Measurements from ENCODE around the gene SLC2A10. TPM values are rescaled to one million over a fixed set of nuclear protein-coding genes. Genes with fewer than 3 reads are reported as not detected.

The SLC2A10 gene
- total RNA-seq, 4 donors from 2014 or later = 3.1 to 6.7 (median 5.4) TPM

- intact Hi-C loops (cut with DNase I) = loop anchor here (10.0 kb wide), 1 partner anchor 386 kb away; no protein-coding TSS in a partner anchor
- DNase-seq = no peak
- Histone ChIP-seq H3K27me3 (peaks cover 0 to 6% (median 0%) of the 10 kb centered on the region in 4 donors), H3K4me3 (no peak overlapping the region), H3K27ac (no peak overlapping the region), H3K4me1 (peaks cover 0 to 8% (median 0%) of the 10 kb centered on the region in 3 donors), H3K36me3 (no peaks in the 10 kb centered on the region), H3K9me3 (no peaks in the 10 kb centered on the region)
- WGBS, 2 donors = 68 to 79% methylated on average over 5 to 6 of the region's 6 CpGs
- no peak for TF ChIP-seq CTCF (IDR thresholded peaks at IDR 0.05)
- TF ChIP-seq POLR2A (IDR thresholded peaks at IDR 0.05) = no peak
These were observed 49.6 kb downstream of the SLC2A10 start for GRCh38 chr20:46758929-46759669.

GRCh38 chr20:46761566-46761965 is 52.1 kb downstream of the SLC2A10 start:
- H3K36me3 ChIP-seq = no peaks in the 10 kb centered on the region
- H3K27ac ChIP-seq = no peak overlapping the region
- TF ChIP-seq POLR2A (IDR thresholded peaks at IDR 0.05) (no peak), CTCF (IDR thresholded peaks at IDR 0.05) (no peak)
- H3K4me3 ChIP-seq = no peak overlapping the region
- peaks cover 0 to 8% (median 0%) of the 10 kb centered on the region in 3 donors for H3K4me1 ChIP-seq
- DNase-seq = no peak
- intact Hi-C loops (cut with DNase I) = no loop called here
- H3K9me3 ChIP-seq = no peaks in the 10 kb centered on the region
- 88 to 90% methylated on average over 2 to 3 of the region's 9 CpGs for WGBS, 2 donors
- peaks cover 0 to 6% (median 0%) of the 10 kb centered on the region in 4 donors for H3K27me3 ChIP-seq

GRCh38 chr20:46764068-46764467 is 54.6 kb downstream of the SLC2A10 start:
- TF ChIP-seq POLR2A (IDR thresholded peaks at IDR 0.05) (no peak), CTCF (IDR thresholded peaks at IDR 0.05) (no peak)
- 93% methylated on average over 4 of the region's 4 CpGs; no CpG with 5 or more reads in 1 of the 2 donors for WGBS, 2 donors
- Histone ChIP-seq H3K27me3 (peaks cover 0 to 6% (median 0%) of the 10 kb centered on the region in 4 donors), H3K27ac (no peak overlapping the region), H3K4me1 (no peaks in the 10 kb centered on the region), H3K36me3 (no peaks in the 10 kb centered on the region), H3K9me3 (no peaks in the 10 kb centered on the region), H3K4me3 (no peak overlapping the region)
- DNase-seq = no peak
- intact Hi-C loops (cut with DNase I) = no loop called here

- H3K36me3 ChIP-seq = no peaks in the 10 kb centered on the region
- 62 to 64% methylated on average over 9 to 10 of the region's 13 CpGs for WGBS, 2 donors
- no peaks in the 10 kb centered on the region for H3K4me1 ChIP-seq
- DNase-seq = no peak
- no peak overlapping the region for H3K4me3 ChIP-seq
- intact Hi-C loops (cut with DNase I) = no loop called here
- no peak for TF ChIP-seq POLR2A (IDR thresholded peaks at IDR 0.05)
- TF ChIP-seq CTCF (IDR thresholded peaks at IDR 0.05) = no peak
- no peak overlapping the region for H3K27ac ChIP-seq
- H3K9me3 ChIP-seq = no peaks in the 10 kb centered on the region
- H3K27me3 ChIP-seq = peaks cover 0 to 1% (median 0%) of the 10 kb centered on the region in 4 donors
These were observed 56.2 kb downstream of the SLC2A10 start for GRCh38 chr20:46765506-46766120.

- no peak for DNase-seq
- no peaks in the 10 kb centered on the region for H3K4me1 ChIP-seq
- H3K9me3 ChIP-seq = no peaks in the 10 kb centered on the region
- TF ChIP-seq CTCF (IDR thresholded peaks at IDR 0.05) (peak in 5 of 6 experiments; percentile 47 to 75 (median 63)), POLR2A (IDR thresholded peaks at IDR 0.05) (no peak)
- H3K27ac ChIP-seq = no peak overlapping the region
- WGBS, 2 donors = 60 to 71% methylated on average over 4 of the region's 4 CpGs
- intact Hi-C loops (cut with DNase I) = no loop called here
- no peaks in the 10 kb centered on the region for H3K27me3 ChIP-seq
- H3K36me3 ChIP-seq = no peaks in the 10 kb centered on the region
- H3K4me3 ChIP-seq = no peak overlapping the region
These were observed 57.8 kb downstream of the SLC2A10 start for GRCh38 chr20:46767127-46767761.

Measured in esophagus squamous epithelium (tissue), 5 donors.